GM20000 (cell line): ENCODE data around the gene CPA1.

Source experiments
- DNase-seq: peaks from one replicate; pipeline ENCODE4 v3.0.0; 2012; ENCODE audit warnings: low spot score
- TF ChIP-seq, protein P1 (sequence below): IDR thresholded peaks from 2 replicates; pipeline ENCODE4 v1.5.1; 2012; ENCODE audit warnings: mild to moderate bottlenecking, control low read depth; ENCODE audit errors: extremely low read depth, missing control alignments

The CPA1 gene

GRCh38 chr7:130384841-130385599 lies 4.7 kb downstream of the CPA1 start:
- DNase-seq = no peak
- TF ChIP-seq, protein P1, sequence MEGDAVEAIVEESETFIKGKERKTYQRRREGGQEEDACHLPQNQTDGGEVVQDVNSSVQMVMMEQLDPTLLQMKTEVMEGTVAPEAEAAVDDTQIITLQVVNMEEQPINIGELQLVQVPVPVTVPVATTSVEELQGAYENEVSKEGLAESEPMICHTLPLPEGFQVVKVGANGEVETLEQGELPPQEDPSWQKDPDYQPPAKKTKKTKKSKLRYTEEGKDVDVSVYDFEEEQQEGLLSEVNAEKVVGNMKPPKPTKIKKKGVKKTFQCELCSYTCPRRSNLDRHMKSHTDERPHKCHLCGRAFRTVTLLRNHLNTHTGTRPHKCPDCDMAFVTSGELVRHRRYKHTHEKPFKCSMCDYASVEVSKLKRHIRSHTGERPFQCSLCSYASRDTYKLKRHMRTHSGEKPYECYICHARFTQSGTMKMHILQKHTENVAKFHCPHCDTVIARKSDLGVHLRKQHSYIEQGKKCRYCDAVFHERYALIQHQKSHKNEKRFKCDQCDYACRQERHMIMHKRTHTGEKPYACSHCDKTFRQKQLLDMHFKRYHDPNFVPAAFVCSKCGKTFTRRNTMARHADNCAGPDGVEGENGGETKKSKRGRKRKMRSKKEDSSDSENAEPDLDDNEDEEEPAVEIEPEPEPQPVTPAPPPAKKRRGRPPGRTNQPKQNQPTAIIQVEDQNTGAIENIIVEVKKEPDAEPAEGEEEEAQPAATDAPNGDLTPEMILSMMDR = no peak

DNA sequence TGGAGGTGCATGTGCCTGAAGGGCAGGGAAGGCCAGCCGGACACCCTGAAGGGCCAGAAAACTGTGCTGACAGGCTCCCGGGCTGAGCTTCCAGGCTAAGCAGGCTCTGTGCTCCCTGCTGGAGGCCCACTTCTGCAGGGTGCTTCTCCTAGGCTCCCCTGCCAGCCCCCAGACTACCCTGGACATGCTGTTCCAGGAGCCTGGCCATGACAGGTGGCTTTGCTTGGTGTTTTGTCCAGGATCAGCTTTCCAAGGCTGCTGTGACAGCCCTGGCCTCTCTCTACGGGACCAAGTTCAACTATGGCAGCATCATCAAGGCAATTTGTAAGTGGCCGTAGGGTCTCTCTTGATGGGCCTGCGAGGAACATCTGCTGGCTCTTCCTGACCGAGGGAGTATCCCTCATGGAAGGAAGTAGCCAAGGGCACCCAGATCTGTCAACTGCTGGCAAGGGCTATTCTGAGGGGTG lies 5.3 kb downstream of the CPA1 start:
- DNase-seq = no peak
- TF ChIP-seq, protein P1 = no peak

- DNase-seq = no peak
- TF ChIP-seq, protein P1 = no peak
Measured at GRCh38 chr7:130386876-130387275, 6.6 kb downstream of the CPA1 start.

GRCh38 chr7:130387306-130387627 lies 7.0 kb downstream of the CPA1 start:
- DNase-seq = no peak
- TF ChIP-seq, protein P1 = no peak

DNA sequence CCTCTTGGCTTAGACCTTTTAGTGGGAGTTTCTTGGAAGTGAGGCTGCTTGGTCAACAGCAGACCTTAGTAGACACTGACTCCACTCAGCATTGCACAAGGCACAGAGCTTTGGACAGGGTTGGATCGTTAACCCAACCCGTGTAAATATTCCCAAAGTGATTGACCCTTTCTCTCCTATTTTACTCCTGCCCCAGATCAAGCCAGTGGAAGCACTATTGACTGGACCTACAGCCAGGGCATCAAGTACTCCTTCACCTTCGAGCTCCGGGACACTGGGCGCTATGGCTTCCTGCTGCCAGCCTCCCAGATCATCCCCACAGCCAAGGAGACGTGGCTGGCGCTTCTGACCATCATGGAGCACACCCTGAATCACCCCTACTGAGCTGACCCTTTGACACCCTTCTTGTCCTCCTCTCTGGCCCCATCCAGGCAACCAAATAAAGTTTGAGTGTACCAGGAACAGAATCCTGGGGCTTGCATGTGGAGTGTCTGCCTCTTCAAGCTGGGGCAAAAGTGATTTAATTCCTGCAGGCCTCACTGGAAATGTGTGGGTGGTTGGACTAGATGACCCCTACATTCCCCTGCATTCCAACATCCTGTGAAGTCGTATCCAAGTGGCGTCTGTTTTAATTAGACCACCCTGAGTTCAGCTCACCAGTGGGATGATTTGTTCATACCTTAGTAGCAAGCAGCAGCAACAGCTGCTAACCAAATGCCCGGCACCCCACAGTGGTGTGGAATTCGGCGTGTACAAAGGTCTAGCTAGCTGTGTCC lies 7.5 kb downstream of the CPA1 start:
- DNase-seq = no peak
- TF ChIP-seq, protein P1 = no peak

DNA sequence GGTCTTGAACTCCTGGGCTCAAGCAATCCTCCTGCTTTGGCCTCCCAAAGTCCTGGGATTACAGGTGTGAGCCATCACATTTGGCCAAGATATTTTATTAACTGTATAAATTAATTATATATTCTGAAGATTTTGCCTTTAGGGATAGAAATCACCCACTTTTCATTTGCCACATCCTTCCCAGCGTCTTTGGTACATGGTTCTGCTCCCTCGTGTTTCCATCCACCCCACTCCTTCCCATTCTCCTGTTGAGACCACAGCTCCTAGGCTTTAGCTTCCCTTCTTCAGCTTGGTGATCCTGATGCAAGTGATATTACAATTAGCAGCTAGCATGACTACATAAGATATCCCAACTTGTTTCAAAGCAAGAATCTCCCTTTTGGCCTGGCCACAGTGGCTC lies 8.4 kb downstream of the CPA1 start:
- no peak for DNase-seq
- TF ChIP-seq, protein P1 = no peak

- no peak for DNase-seq
- TF ChIP-seq, protein P1 = no peak
Measured at GRCh38 chr7:130390486-130390885, 10.2 kb downstream of the CPA1 start.
